ENCODE measurements around the gene RFNG. TPM values are rescaled to one million over a fixed set of nuclear protein-coding genes. Genes with fewer than 3 reads are reported as not detected.

Gene RFNG
- total and polyA plus RNA-seq, 2 of the 13 experiments (the other 11 are each of a cell fraction or from before 2014, with no cell fraction given) = 61.4 to 64.0 TPM

DNA sequence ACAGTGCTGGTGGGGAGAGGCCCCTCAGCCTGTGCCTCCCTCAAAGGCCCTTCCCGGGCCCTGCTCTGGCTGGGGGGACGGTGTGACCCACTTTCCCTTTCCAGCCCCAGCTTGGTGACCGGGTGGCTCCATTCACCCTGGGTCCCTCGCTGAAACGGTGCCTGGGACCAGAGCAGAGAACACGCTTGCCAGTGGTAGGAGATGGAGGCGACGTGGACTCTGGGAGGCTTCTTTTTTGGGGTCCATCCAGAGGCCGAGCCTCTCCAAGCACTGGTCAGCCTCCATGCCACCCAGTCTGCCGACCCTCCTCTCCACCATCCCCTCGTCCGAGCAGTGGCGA lies 36.7 kb downstream of the RFNG start (continued):
- TF ChIP-seq, protein P1, sequence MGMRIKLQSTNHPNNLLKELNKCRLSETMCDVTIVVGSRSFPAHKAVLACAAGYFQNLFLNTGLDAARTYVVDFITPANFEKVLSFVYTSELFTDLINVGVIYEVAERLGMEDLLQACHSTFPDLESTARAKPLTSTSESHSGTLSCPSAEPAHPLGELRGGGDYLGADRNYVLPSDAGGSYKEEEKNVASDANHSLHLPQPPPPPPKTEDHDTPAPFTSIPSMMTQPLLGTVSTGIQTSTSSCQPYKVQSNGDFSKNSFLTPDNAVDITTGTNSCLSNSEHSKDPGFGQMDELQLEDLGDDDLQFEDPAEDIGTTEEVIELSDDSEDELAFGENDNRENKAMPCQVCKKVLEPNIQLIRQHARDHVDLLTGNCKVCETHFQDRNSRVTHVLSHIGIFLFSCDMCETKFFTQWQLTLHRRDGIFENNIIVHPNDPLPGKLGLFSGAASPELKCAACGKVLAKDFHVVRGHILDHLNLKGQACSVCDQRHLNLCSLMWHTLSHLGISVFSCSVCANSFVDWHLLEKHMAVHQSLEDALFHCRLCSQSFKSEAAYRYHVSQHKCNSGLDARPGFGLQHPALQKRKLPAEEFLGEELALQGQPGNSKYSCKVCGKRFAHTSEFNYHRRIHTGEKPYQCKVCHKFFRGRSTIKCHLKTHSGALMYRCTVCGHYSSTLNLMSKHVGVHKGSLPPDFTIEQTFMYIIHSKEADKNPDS (CRISPR knock-in tag; IDR thresholded peaks at IDR 0.05) = peak; percentile 68; the same call in 1 of the 2 replicates
- TF ChIP-seq ZNF552 (CRISPR knock-in tag; IDR thresholded peaks at IDR 0.05; ENCODE audit: borderline replicate concordance) (no peak), GTF3A (CRISPR knock-in tag; conservative IDR thresholded peaks at IDR 0.05) (no peak), SMAD9 (CRISPR knock-in tag; IDR thresholded peaks at IDR 0.05) (no peak), ZC3H13 (CRISPR knock-in tag; IDR thresholded peaks at IDR 0.05) (peak; percentile 4; the same call in 1 of the 2 replicates), TAF1 (CRISPR knock-in tag; IDR thresholded peaks at IDR 0.05) (no peak), ZNF788 (CRISPR knock-in tag; IDR thresholded peaks at IDR 0.05; ENCODE audit: borderline replicate concordance) (0 out of 2 replicates have a peak, but pooled peaks have one; percentile 1), YY1 (IDR thresholded peaks at IDR 0.05; ENCODE audit: insufficient read depth, insufficient replicate concordance, low read depth, low read length) (no peak), SOX13 (IDR thresholded peaks at IDR 0.05) (no peak), SOX13 (CRISPR knock-in tag; conservative IDR thresholded peaks at IDR 0.05 in 1 of 2, IDR thresholded peaks at IDR 0.05 in 1 of 2) (no peak), RBM22 (optimal IDR thresholded peaks at IDR 0.05; ENCODE audit: low read length) (peak; percentile 6), ZFP41 (CRISPR knock-in tag; IDR thresholded peaks at IDR 0.05; ENCODE audit: borderline replicate concordance) (no peak), ZNF543 (CRISPR knock-in tag; IDR thresholded peaks at IDR 0.05) (0 out of 2 replicates have a peak, but pooled peaks have one; percentile 49)
- TF ChIP-seq, protein P2, sequence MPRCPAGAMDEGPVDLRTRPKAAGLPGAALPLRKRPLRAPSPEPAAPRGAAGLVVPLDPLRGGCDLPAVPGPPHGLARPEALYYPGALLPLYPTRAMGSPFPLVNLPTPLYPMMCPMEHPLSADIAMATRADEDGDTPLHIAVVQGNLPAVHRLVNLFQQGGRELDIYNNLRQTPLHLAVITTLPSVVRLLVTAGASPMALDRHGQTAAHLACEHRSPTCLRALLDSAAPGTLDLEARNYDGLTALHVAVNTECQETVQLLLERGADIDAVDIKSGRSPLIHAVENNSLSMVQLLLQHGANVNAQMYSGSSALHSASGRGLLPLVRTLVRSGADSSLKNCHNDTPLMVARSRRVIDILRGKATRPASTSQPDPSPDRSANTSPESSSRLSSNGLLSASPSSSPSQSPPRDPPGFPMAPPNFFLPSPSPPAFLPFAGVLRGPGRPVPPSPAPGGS (CRISPR knock-in tag; IDR thresholded peaks at IDR 0.05) = no peak
- TF ChIP-seq, protein P3, sequence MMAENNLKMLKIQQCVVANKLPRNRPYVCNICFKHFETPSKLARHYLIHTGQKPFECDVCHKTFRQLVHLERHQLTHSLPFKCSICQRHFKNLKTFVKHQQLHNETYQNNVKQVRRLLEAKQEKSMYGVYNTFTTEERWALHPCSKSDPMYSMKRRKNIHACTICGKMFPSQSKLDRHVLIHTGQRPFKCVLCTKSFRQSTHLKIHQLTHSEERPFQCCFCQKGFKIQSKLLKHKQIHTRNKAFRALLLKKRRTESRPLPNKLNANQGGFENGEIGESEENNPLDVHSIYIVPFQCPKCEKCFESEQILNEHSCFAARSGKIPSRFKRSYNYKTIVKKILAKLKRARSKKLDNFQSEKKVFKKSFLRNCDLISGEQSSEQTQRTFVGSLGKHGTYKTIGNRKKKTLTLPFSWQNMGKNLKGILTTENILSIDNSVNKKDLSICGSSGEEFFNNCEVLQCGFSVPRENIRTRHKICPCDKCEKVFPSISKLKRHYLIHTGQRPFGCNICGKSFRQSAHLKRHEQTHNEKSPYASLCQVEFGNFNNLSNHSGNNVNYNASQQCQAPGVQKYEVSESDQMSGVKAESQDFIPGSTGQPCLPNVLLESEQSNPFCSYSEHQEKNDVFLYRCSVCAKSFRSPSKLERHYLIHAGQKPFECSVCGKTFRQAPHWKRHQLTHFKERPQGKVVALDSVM (CRISPR knock-in tag; IDR thresholded peaks at IDR 0.05) = no peak
- TF ChIP-seq, protein P4, sequence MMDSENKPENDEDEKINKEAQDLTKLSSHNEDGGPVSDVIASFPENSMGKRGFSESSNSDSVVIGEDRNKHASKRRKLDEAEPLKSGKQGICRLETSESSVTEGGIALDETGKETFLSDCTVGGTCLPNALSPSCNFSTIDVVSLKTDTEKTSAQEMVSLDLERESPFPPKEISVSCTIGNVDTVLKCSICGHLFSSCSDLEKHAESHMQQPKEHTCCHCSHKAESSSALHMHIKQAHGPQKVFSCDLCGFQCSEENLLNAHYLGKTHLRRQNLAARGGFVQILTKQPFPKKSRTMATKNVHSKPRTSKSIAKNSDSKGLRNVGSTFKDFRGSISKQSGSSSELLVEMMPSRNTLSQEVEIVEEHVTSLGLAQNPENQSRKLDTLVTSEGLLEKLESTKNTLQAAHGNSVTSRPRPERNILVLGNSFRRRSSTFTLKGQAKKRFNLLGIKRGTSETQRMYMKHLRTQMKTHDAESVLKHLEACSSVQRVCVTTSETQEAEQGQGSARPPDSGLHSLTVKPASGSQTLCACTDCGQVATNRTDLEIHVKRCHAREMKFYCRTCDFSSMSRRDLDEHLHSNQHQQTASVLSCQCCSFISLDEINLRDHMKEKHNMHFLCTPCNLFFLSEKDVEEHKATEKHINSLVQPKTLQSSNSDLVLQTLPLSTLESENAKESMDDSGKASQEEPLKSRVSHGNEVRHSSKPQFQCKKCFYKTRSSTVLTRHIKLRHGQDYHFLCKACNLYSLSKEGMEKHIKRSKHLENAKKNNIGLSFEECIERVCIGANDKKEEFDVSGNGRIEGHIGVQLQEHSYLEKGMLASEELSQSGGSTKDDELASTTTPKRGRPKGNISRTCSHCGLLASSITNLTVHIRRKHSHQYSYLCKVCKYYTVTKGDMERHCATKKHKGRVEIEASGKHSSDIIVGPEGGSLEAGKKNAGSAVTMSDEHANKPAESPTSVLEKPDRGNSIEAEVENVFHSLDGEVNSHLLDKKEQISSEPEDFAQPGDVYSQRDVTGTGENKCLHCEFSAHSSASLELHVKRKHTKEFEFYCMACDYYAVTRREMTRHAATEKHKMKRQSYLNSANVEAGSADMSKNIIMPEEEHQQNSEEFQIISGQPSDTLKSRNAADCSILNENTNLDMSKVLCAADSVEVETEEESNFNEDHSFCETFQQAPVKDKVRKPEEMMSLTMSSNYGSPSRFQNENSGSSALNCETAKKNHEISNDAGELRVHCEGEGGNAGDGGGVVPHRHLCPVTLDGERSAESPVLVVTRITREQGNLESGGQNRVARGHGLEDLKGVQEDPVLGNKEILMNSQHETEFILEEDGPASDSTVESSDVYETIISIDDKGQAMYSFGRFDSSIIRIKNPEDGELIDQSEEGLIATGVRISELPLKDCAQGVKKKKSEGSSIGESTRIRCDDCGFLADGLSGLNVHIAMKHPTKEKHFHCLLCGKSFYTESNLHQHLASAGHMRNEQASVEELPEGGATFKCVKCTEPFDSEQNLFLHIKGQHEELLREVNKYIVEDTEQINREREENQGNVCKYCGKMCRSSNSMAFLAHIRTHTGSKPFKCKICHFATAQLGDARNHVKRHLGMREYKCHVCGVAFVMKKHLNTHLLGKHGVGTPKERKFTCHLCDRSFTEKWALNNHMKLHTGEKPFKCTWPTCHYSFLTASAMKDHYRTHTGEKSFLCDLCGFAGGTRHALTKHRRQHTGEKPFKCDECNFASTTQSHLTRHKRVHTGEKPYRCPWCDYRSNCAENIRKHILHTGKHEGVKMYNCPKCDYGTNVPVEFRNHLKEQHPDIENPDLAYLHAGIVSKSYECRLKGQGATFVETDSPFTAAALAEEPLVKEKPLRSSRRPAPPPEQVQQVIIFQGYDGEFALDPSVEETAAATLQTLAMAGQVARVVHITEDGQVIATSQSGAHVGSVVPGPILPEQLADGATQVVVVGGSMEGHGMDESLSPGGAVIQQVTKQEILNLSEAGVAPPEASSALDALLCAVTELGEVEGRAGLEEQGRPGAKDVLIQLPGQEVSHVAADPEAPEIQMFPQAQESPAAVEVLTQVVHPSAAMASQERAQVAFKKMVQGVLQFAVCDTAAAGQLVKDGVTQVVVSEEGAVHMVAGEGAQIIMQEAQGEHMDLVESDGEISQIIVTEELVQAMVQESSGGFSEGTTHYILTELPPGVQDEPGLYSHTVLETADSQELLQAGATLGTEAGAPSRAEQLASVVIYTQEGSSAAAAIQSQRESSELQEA (CRISPR knock-in tag; IDR thresholded peaks at IDR 0.05; ENCODE audit: not compliant biosample characterization) = no peak
